ENCODE results near the gene ENOX1.

DNA sequence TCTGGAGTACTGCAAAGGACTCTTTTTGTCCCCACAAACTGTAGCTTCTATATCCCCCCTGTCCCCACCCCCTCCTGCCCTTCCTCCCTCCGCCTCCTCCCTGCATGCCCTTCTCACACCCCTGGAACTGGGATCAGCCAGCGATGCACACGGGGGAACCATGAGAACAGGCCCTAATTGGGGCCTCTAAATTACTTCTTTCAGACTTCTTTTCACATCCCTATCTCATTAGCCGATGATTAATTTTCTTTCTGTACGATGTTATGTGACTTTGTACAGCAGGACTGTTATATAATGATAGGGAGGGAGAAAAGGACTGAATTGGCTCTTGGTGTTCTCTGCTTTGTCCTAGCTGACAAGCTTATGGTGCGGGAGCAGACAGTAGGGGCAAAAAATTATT is 415.9 kb downstream of the ENOX1 start:
- no peak for TF ChIP-seq CTCF (conservative IDR thresholded peaks at IDR 0.05; ENCODE audit: low read depth, low read length)
- no peak for TF ChIP-seq EZH2 (IDR thresholded peaks at IDR 0.05; ENCODE audit: low read length, unreplicated experiment)
